NAMALWA (cell line): ENCODE measurements around the gene FRMPD2.

Experiments used
- DNase-seq: peaks from one replicate; pipeline ENCODE4 v3.0.0-alpha.2; 2015; ENCODE audit warnings: low spot score

Gene FRMPD2, protein sequence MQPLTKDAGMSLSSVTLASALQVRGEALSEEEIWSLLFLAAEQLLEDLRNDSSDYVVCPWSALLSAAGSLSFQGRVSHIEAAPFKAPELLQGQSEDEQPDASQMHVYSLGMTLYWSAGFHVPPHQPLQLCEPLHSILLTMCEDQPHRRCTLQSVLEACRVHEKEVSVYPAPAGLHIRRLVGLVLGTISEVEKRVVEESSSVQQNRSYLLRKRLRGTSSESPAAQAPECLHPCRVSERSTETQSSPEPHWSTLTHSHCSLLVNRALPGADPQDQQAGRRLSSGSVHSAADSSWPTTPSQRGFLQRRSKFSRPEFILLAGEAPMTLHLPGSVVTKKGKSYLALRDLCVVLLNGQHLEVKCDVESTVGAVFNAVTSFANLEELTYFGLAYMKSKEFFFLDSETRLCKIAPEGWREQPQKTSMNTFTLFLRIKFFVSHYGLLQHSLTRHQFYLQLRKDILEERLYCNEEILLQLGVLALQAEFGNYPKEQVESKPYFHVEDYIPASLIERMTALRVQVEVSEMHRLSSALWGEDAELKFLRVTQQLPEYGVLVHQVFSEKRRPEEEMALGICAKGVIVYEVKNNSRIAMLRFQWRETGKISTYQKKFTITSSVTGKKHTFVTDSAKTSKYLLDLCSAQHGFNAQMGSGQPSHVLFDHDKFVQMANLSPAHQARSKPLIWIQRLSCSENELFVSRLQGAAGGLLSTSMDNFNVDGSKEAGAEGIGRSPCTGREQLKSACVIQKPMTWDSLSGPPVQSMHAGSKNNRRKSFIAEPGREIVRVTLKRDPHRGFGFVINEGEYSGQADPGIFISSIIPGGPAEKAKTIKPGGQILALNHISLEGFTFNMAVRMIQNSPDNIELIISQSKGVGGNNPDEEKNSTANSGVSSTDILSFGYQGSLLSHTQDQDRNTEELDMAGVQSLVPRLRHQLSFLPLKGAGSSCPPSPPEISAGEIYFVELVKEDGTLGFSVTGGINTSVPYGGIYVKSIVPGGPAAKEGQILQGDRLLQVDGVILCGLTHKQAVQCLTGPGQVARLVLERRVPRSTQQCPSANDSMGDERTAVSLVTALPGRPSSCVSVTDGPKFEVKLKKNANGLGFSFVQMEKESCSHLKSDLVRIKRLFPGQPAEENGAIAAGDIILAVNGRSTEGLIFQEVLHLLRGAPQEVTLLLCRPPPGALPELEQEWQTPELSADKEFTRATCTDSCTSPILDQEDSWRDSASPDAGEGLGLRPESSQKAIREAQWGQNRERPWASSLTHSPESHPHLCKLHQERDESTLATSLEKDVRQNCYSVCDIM (N-terminal part only)

DNA sequence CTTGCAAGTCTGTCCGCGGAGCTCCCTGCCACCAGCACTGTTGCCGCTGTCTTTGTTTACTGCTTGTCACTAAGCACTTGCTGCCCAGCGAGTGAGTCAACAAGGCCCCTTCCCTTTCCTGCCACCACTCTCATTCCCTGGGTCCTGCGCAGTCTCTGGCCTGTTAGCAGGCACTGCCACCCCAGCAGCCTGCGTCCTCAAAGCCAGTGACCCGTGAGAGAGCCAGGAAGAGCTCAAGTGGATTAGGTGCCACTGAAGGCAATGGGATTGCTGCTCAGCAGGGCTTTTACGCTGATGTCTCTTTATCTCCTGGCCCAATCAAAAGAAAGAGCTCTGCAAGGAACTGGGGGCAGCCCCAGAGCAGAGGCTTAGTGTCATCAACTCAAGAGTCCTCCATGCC lies at the start of gene FRMPD2:
FRMPD2 (minus strand) TSS at position 61 of the 400 bp plus-strand sequence. CDS start 129 bp downstream, outside the sequence.
- DNase-seq = no peak

DNA sequence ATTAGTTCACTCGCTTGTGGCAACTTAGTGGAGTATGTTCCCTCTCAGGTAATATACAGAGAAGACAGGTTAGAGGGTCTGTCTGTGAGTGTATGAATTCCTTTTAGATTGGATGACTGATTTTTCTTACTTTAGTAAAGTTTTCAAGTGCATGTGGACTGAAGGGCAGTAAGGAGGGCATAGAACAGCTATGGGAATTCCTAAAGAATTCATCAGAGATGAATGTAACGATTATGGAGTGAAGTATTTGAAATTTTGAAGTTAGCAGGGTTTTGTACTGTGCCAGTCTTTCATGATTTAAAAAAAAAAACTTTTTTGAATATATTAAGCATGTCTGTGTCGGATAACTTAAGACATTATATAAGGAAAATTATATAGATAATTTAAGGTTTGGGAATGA lies 47.5 kb upstream of the FRMPD2 start:
- no peak for DNase-seq

DNA sequence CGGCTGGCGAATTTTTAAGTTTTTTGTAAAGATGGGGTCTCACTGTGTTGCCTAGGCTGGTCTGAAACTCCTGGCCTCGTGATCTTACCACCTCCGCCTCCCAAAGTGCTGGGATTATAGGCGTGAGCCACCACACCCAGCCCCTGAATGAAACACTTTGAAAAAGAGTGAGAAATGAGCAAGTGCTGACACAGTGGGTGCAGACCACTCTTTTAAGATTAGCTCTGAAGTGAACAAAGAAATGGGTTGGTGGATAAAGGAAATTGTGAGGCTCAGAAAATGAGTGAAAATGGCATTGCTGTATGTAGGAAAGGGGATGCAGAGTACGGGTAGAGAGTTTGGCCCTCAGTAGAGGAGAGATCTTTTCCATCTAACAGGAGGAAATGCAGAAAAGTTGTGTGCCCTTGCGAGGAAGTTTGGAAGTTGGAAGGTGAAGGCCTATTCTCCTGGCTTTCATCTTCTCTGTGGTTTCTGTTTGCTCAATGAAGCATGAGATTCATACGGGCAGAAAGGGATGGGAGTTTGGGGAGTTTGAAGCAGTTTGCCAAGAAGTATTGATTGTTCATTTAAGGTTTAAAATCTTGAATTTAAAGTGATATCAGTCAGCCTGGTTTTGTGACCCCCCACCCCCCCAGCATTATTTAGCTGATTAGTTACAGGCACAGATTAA lies 43.0 kb upstream of the FRMPD2 start:
- no peak for DNase-seq

DNA sequence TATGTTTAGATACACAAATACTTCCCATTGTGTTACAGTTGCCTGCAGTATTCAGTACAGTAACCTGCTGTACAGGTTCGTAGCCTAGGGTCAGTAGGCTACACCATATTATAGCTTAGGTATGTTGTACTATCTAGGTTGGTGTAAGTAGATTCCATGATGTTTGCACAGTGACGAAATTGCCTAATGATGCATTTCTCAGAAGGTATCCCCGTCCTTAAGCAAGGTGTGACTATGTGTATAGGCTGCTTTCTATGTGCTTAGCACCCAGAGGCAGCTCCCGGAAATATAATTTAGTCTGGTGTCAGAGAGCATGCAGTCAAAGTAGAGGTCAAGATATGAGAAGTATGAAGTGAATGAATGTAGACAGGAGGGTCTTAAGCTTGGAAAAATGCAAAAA lies 41.7 kb upstream of the FRMPD2 start:
- DNase-seq = no peak

DNA sequence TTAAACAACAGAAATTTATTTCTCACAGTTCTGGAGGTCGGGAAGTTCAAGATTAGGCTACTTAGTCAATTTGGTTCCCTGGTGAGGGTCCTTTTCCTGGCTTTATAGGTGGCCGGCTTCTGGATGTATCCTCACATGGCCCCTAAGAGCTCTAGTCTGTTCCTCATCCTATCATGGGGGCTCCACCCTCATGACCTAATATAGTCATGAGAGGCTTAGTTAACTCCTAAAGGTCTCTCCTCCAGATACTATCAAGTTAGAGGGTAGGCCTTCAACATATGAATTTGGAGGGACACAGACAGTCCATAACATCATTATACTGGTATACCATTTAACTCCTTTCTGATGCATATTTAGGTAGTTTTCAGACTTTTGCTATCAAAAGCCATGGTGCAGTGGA lies 39.6 kb upstream of the FRMPD2 start:
- DNase-seq = no peak

DNA sequence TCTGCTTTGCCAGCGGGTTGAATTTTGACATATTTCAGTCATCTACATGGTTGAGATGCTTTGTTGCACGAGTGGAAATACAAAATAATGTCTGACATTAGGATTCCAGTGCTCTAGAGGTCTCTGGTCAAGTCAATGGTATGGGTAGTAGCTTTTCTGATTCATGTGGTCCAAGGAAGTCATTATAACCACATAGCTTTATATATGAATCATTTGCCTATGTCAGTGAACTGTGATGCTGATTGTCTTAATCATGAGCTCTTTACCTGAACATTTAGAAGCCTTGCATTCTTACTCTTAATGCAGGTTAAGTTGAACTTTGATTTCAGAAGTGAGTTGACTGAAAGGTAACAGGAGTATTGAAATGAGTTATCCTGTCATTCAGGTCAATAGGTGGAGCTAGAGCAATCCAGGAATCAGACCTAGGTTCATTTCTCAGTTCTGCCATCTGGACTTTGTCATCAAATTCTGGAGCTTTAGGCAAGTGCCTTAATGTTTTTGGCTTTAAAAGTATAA lies 35.3 kb upstream of the FRMPD2 start:
- DNase-seq = peak; percentile 41

DNA sequence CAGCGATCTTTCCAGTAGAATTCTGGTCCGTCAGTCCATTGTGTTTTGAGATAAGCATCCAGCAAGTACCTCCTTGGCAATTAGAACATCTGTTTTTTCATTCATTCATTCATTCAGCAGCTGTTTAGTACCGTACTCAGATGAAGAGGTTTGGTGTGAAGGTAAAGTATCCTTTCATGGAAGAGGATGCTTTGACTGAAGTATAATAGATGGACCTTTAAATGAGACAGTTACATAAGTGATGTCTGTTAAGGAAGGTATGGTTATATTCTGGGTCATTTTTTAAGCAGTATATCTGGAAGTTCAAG lies 33.2 kb upstream of the FRMPD2 start:
- no peak for DNase-seq

DNA sequence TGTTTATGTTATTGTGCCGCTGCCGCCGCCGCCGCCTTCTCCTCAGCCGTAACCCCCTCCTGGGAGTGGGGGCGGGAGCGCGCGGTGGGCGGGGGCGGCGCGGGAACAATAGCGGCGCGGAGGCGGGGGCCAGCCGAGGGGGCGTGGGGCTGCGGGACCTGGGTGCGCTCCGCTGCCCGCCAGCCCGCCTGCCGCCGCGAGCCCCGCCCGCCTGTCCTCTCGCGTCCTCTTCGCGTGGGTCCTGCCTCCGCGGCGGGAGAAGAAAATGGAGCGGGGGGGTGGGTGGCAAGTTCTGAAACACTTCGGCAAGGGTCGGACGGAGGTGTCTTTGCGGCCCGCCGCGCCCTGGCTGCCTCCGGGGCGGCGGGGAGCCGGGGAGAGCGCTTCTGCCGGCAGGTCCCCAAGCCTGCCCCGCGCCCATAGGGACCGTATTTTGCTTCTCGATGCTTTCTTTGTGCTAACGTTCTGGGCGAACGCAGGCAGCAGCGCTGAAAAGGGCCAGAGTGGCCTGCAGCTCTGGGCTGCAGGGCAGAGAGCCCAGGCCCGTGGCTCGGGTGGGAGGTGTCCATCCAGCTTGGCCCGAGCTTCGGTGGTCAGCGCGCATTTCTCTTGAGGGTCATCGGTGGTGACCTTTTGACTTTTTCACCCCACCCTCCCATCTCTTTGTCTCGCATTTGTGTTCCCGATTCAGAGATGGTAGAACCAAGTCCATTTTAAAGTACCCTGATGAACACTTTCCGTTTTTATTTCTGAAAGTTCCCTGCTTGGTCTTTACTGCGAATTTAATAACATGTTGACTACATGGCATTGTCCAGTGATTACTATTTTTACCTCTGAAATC lies 32.6 kb upstream of the FRMPD2 start:
- peak; percentile 66 for DNase-seq

DNA sequence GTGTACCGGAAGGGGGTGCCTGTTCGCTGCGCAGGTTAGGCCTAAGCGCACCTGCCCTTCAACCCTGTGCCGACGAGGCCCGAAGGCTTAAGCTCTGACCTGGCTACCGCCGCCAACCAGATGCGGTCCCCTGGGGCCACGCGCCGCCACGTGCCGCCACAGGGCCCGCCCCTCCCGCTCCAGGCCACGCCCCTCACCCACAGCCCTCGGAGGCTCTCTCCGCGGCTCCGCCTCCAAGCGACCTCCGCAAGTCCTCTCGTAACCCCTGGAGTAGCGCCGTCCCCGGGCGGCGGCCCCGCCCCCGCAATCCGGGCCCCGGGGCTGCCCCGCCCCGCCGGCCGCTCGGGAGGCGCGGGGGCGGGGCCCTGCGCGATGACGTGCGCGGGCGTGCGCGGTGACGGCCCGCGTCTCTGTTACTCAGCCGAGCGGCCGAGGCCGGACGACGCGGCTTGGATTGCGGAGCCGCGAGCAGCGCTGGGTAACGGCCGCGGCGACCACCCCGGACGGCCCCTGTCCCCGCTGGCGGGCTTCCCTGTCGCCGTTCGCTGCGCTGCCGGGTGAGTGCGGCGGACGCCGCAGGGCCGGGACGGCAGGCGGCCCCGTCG lies 31.9 kb upstream of the FRMPD2 start, which contains the start of gene MAPK8:
MAPK8 (plus strand) TSS at position 413 of the 605 bp plus-strand sequence. CDS start 94,984 bp downstream, outside the sequence.
- peak; percentile 96 for DNase-seq

DNA sequence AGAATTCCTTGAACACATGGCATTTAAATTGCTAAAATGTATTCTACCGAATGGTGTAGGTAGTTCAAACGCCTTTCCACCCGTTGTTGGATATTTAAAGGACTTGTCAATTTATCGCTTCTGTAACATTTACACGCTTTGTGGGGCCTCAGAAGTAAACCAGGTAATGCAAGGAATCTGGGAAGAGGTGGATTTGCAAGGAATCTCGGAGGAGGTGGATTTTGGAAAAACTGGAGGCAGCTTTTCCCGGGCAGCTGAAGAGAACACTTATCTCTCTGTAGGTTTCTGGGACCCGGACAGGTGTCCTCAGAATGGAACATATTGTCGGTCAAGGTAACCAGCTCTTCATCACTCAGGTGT lies 31.4 kb upstream of the FRMPD2 start:
- DNase-seq = peak; percentile 13

DNA sequence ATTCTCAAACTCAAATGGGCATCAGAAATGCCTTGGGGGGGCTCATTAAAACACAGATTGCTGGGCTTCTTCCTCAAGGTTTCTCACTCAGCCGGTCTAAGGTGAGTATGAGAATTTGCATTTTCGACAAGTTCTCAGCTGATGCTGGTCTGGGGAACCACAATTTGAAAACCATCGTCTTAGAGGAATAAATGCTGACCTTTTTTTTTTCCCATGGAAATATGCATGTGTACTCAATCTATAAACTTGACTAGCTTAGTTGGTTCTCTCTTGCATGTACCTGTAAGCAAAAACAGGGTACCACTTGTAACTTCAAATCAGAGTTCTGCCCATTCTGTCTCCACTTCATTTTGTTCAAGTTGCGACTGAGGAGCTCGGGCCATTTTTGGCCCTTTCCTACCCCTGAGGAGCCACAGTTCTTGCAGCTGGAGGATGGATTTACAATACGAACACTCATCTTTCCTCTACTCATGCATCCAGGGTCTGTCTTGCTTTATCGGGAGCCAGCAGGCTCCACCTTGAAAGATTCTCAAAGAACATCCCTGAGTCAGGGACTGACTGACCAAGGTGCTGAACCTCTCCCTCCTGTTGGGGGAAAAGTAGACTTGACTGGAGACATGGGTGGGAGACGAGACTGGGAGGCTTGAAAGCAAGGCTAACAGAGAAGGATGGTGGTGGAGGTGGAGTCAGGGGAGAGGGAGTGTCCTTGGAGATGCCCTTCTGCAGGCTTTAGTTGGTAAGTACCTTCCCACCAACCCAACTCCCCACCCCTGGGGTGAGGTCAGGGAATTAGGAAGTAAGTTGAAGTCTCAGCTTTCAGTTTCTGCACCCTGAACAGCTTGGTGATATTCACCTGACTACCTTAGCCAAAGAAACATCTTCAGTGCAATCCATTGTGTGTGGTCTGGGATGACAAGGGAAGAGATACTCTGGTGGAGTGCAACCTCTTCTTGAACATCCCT lies 28.3 kb upstream of the FRMPD2 start:
- no peak for DNase-seq

DNA sequence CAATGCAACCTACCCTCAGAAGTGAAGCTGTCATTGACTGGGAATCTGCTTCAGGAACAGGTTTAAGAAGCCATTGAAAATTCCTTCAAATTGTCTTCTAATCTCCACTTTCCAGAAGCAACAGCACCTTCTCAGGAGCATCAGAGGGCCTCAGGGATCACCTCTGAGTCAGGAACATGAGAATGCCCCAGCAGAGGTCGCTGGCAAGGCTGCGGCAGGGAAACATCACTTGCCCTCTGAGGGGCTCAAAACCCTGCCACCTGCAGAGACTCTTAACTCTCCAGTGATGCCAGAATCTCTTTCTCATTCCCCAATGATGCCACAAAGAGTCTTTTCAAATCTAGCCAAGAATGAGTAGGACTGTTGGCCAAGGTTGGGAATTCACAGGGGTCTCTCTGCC lies 26.1 kb upstream of the FRMPD2 start:
- no peak for DNase-seq

DNA sequence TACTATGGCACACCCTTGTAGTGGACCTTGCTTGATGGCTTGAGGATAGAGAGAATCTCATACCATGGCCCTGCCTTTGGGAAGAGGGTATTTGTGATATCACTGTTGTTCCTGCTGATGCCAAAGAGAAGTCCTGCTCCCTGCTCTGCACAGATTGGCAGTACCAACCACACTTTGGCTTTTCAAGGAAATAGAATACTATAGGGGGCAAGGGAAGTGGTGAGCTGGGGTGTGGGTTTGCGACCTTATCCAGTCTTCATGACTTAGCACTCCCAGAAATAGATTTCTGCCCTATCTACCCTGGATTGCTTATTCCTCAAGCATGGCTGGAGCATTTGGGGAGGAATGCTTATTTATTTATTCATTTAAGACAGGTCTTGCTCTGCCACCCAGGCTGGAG lies 25.2 kb upstream of the FRMPD2 start:
- DNase-seq = no peak

DNA sequence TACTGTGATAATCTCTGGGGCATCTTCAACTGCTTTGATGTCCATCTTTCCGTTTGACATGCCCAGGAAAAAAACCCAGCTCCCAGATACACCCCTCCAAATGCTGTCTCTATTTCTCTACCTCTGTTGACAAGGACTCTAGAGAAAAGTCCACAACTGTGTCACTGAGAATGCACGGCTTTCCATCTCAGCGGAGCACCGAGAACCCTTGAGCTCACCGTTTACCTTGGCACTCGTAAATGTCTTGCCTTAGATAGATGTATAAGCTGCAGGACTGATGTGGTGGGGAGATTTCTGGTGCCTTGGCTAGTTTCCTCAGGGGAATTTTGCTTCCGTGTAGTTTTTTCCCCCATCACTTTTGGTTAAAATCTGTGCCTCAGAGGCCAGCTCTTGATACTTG lies 24.6 kb upstream of the FRMPD2 start:
- DNase-seq = no peak

DNA sequence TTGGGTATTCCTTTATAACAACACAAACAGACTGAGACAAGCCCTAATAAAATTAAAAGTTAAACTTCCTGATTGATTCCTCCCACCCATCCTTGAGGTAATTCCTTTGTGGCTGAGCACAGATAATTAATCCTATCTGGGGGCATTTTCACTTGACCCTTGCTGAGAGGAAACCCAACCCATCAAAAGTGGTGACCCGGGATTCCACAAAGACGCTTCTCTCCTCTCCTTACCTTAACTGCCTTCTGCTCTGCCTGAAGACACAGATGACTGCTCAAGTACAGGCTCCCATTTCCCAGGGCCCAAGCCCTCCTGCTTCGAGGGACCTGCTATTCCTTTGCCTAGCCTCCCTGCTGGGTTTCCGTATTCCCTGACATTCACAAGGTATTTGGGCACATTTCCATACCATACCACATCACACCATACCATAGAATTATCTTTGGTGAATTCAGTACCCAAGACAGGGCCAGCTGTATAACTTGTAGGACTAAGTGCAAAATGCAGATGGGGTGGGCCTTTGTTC lies 22.1 kb upstream of the FRMPD2 start:
- DNase-seq = no peak

DNA sequence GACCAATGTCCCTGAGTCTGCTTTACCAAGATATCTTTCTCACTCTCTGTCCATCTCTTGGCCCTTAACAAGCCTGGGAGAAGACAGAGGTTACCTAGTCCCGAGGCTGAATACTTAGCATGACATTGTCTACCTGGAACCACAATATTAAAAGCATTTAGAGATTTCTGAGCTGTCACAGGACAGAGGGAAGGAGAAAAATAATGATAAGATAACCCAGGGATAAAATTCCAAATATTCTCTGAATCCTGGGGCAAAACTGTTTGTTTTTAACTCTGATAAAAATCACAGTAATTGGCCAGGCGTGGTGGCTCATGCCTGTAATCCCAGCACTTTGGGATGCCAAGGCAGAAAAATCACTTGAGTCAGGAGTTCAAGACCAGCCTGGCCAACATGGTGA lies 19.9 kb upstream of the FRMPD2 start:
- no peak for DNase-seq

DNA sequence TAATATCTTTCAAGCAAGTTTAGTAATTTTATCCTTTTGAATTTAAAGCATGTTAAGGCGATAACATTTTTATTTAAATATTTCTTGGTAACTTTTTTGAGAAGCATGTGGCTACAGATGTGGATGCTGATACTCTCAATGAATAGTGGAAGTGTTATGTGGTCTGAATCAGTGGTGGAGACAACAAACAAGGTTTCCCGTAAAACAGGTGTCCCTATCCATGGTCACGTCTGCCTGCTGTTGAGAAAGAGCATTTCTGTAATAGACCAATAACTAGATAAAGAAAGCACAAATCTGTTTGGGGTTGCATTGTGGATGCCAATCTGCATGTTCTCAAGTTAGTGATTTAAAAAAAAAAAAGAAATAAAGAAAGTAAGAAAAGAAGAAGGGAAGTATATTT lies 18.1 kb upstream of the FRMPD2 start:
- DNase-seq = no peak

DNA sequence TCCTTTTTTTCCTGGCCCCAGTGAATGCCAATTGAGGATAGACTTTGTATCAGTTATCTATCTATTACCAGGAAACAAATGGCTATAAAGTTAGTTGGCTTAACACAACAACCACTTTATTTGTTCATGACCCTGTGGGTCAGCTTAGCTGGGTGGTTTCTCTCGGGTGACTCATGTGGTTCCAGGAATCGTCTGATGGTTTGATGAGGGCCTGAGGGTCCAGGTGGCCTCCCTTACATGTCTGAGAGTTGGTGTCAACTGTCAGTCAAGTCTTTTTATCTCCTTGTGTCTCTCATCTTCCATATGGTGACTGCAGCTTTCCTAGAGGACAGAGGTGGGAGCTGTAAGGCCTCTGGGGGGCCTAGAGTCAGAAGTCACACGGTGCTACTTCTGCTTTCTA lies 16.7 kb upstream of the FRMPD2 start:
- no peak for DNase-seq

DNA sequence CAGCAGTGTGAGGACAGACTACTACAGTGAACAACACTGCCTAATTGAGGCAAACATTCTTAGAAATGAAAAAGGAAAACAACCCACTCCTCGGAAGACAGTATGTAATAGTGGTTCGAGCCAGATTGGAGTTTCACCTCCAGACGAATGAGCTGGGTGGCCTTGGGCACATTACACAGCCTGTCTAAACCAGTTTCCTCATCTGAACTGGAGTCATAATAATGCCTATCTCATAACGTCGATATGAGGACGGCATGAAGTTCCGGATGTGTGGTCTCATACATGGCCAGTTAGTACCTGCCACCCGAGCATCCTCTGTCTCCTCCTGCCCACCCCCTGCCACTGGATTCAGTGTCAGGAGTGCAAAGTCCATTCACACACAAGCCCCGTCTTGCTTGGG lies 15.8 kb upstream of the FRMPD2 start:
- no peak for DNase-seq
